Keratinocyte (primary cell): ENCODE measurements around the gene ANKDD1A. TPM values are rescaled to one million over a fixed set of nuclear protein-coding genes. Genes with fewer than 3 reads are reported as not detected.

Experiments used
- DNase-seq: peaks from one replicate; pipeline ENCODE4 v3.0.0-alpha.2; 2011; ENCODE audit warnings: low read depth, missing footprints, low spot score
- FAIRE-seq: peaks from 2 replicates; lab custom pipeline; 2011; peaks lifted over from hg19 to GRCh38; lab: Jason Lieb, UNC
- H2AFZ ChIP-seq: 2 replicates; pipeline ENCODE4 v1.6.0; 2012; ENCODE audit warnings: low read length, control low read depth, inconsistent platforms; ENCODE audit not compliant: control insufficient read depth
- H3K27ac ChIP-seq: 2 replicates; pipeline ENCODE4 v1.5.1; 2011; ENCODE audit warnings: low read length; ENCODE audit not compliant: control insufficient read depth, insufficient read depth
- H3K27me3 ChIP-seq: 3 replicates; pipeline ENCODE4 v1.6.0; 2011; ENCODE audit warnings: low read length; ENCODE audit not compliant: control insufficient read depth, insufficient read depth; ENCODE audit errors: extremely low read depth
- H3K36me3 ChIP-seq, 2 experiments: 2 replicates in 1 of 2; 3 replicates in 1 of 2; pipeline ENCODE4 v1.5.1; 2011; ENCODE audit warnings: low read length in 2 of 2, mild to moderate bottlenecking in 1 of 2; ENCODE audit not compliant: control insufficient read depth in 2 of 2, insufficient read depth in 2 of 2; ENCODE audit errors: extremely low read depth in 1 of 2
- H3K4me1 ChIP-seq: 3 replicates; pipeline ENCODE4 v1.5.1; 2011; ENCODE audit warnings: low read length; ENCODE audit not compliant: control insufficient read depth, insufficient read depth; ENCODE audit errors: extremely low read depth
- H3K4me2 ChIP-seq: 3 replicates; pipeline ENCODE4 v1.6.0; 2011; ENCODE audit warnings: low read depth, low read length; ENCODE audit not compliant: control insufficient read depth, insufficient read depth; ENCODE audit errors: extremely low read depth
- H3K4me3 ChIP-seq, 3 experiments: fragments of 200-600 bp in 1 of 3; sonication (generic) in 1 of 3; 2 replicates in 2 of 3; 3 replicates in 1 of 3; pipeline ENCODE4 v1.5.1; 2011 to 2016; ENCODE audit warnings: low read length in 3 of 3, mild to moderate bottlenecking in 3 of 3, control low read depth in 2 of 3, inconsistent platforms in 1 of 3, low read depth in 1 of 3, mixed read lengths in 1 of 3, mixed run types in 1 of 3, moderate library complexity in 1 of 3; ENCODE audit not compliant: control insufficient read depth in 2 of 3, insufficient read depth in 2 of 3; ENCODE audit errors: extremely low read depth in 1 of 3
- H3K79me2 ChIP-seq: 2 replicates; pipeline ENCODE4 v1.6.0; 2012; ENCODE audit warnings: low read length; ENCODE audit not compliant: control insufficient read depth, insufficient read depth
- H3K9ac ChIP-seq: 3 replicates; pipeline ENCODE4 v1.6.0; 2011; ENCODE audit warnings: low read length; ENCODE audit not compliant: control insufficient read depth, insufficient read depth; ENCODE audit errors: extremely low read depth
- H3K9me1 ChIP-seq: 3 replicates; pipeline ENCODE4 v1.6.0; 2011; ENCODE audit warnings: low read length; ENCODE audit not compliant: control insufficient read depth, insufficient read depth; ENCODE audit errors: extremely low read depth
- H3K9me3 ChIP-seq: 2 replicates; pipeline ENCODE4 v1.5.1; 2012; ENCODE audit warnings: low read depth, low read length; ENCODE audit not compliant: control insufficient read depth
- H4K20me1 ChIP-seq: 3 replicates; pipeline ENCODE4 v1.6.0; 2011; ENCODE audit warnings: low read length; ENCODE audit not compliant: control insufficient read depth, insufficient read depth; ENCODE audit errors: extremely low read depth
- CTCF ChIP-seq, 3 experiments: IDR thresholded peaks in 1 of 3; conservative IDR thresholded peaks in 1 of 3; optimal IDR thresholded peaks in 1 of 3; 2 replicates in 2 of 3; 3 replicates in 1 of 3; pipeline versions ENCODE3 to v1.5.1; 2011; ENCODE audit warnings: low read length in 3 of 3, mild to moderate bottlenecking in 3 of 3, moderate library complexity in 2 of 3, control low read depth in 1 of 3, inconsistent platforms in 1 of 3; ENCODE audit not compliant: insufficient read depth in 2 of 3; ENCODE audit errors: extremely low read depth in 1 of 3
- EZH2 ChIP-seq: IDR thresholded peaks from one replicate; pipeline ENCODE4 v1.6.1; 2012; ENCODE audit warnings: inconsistent platforms, mild to moderate bottlenecking, low read length, moderate library complexity
- dilution Hi-C: fragments of 300-500 bp; cut with MboI; formaldehyde crosslinking; loops from one replicate; pipeline ENCODE4 v1.7.0; 2020; ENCODE audit warnings: low sequenced_read_pairs; ENCODE audit not compliant: extremely low pct_ligation_motif_present
- polyA plus RNA-seq, 5 experiments: library from polyadenylated mRNA; depleted of rRNA in 3 of 5; stranded (reverse) in 3 of 5; stranded (forward) in 1 of 5; unstranded in 1 of 5; fragments of >200 nt; gene quantifications; 1 replicate in 1 of 5; 2 replicates in 3 of 5; 3 replicates in 1 of 5; pipeline versions ENCODE4 v1.2.1 to v1.2.3, GENCODE V29; 2011 to 2012; ENCODE audit warnings: missing spikeins in 2 of 5, low read depth in 1 of 5, low replicate concordance in 1 of 5

ANKDD1A gene
- polyA plus RNA-seq, 1 donor (not counting 4 experiments of a cell fraction or from before 2014, with no cell fraction given): 1.1 TPM

- Histone ChIP-seq H3K79me2 (no peaks in the 10 kb centered on the region), H3K9me3 (no peaks in the 10 kb centered on the region), H3K9ac (no peak overlapping the region), H4K20me1 (no peaks in the 10 kb centered on the region), H3K4me3 (no peak overlapping the region), H3K4me1 (peaks cover 15% of the 10 kb centered on the region), H3K36me3 (no peaks in the 10 kb centered on the region), H3K27me3 (no peaks in the 10 kb centered on the region), H3K9me1 (no peaks in the 10 kb centered on the region), H2AFZ (no peak overlapping the region), H3K4me2 (no peak overlapping the region), H3K27ac (no peak overlapping the region)
- no peak for DNase-seq
- dilution Hi-C loops: no loop called here
- TF ChIP-seq CTCF (optimal IDR thresholded peaks at IDR 0.05 in 1 of 3, IDR thresholded peaks at IDR 0.05 in 1 of 3, conservative IDR thresholded peaks at IDR 0.05 in 1 of 3; ENCODE audit: extremely low read depth in 1 of 3, insufficient read depth in 2 of 3, low read length in 3 of 3) (no peak), EZH2 (no peak)
- FAIRE-seq: no peak
Measured at GRCh38 chr15:64888336-64888735, 23.4 kb upstream of the ANKDD1A start.

GRCh38 chr15:64891561-64891960 lies 20.1 kb upstream of the ANKDD1A start:
- Histone ChIP-seq H3K9me1 (no peaks in the 10 kb centered on the region), H3K4me1 (peaks cover 22% of the 10 kb centered on the region), H4K20me1 (no peaks in the 10 kb centered on the region), H3K36me3 (no peaks in the 10 kb centered on the region), H2AFZ (no peak overlapping the region), H3K4me2 (no peak overlapping the region), H3K9me3 (no peaks in the 10 kb centered on the region), H3K27ac (no peak overlapping the region), H3K27me3 (no peaks in the 10 kb centered on the region), H3K79me2 (no peaks in the 10 kb centered on the region), H3K4me3 (no peak overlapping the region), H3K9ac (no peak overlapping the region)
- FAIRE-seq (no peak), DNase-seq (no peak)
- no peak for TF ChIP-seq CTCF (optimal IDR thresholded peaks at IDR 0.05 in 1 of 3, IDR thresholded peaks at IDR 0.05 in 1 of 3, conservative IDR thresholded peaks at IDR 0.05 in 1 of 3; ENCODE audit: extremely low read depth in 1 of 3, insufficient read depth in 2 of 3, low read length in 3 of 3)
- TF ChIP-seq EZH2: no peak
- dilution Hi-C loops: no loop called here
